Gastrocnemius medialis (tissue), 4 donors: ENCODE data around the gene SFMBT2.

Experiments
- POLR2A ChIP-seq, 2 donors: fragments of 450-650 bp; IDR thresholded peaks; one replicate each; pipeline ENCODE4 v1.6.1; 2017; ENCODE audit warnings: antibody characterized with exemption in 2 of 2, mild to moderate bottlenecking in 2 of 2, moderate library complexity in 2 of 2
- TF ChIP-seq, protein P1 (sequence below), 5 experiments: fragments of 450-650 bp in 3 of 5; fragments of 200-600 bp in 2 of 5; sonication (generic) in 2 of 5; IDR thresholded peaks in 4 of 5; conservative IDR thresholded peaks in 1 of 5; 1 replicate in 4 of 5; 2 replicates in 1 of 5; pipeline ENCODE4 v1.5.1; 2016 to 2019; ENCODE audit warnings: antibody characterized with exemption in 5 of 5, mild to moderate bottlenecking in 3 of 5, moderate library complexity in 3 of 5

DNA sequence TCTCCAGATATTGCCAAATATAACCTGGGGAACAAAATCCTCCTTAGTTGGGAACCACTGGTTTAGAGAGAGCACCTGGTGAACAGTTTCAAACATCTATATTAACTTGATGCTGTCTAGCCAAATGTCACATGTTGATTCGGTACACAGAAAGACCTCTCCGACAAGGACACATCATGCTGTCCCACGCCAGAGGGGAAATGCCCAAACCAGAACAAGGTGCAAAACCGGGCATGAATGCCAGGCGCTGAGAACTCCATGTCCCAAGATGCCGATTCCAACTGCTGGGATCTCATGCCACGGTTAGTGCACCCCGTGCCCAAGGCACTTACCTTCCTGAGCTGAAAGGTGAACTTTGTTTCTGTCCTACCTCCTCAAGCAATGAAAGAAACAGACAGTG lies 100.8 kb downstream of the SFMBT2 start:
- TF ChIP-seq, protein P1, sequence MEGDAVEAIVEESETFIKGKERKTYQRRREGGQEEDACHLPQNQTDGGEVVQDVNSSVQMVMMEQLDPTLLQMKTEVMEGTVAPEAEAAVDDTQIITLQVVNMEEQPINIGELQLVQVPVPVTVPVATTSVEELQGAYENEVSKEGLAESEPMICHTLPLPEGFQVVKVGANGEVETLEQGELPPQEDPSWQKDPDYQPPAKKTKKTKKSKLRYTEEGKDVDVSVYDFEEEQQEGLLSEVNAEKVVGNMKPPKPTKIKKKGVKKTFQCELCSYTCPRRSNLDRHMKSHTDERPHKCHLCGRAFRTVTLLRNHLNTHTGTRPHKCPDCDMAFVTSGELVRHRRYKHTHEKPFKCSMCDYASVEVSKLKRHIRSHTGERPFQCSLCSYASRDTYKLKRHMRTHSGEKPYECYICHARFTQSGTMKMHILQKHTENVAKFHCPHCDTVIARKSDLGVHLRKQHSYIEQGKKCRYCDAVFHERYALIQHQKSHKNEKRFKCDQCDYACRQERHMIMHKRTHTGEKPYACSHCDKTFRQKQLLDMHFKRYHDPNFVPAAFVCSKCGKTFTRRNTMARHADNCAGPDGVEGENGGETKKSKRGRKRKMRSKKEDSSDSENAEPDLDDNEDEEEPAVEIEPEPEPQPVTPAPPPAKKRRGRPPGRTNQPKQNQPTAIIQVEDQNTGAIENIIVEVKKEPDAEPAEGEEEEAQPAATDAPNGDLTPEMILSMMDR (IDR thresholded peaks at IDR 0.05 in 4 of 5, conservative IDR thresholded peaks at IDR 0.05 in 1 of 5): no peak
- no peak for TF ChIP-seq POLR2A (IDR thresholded peaks at IDR 0.05)
